Fibroblast of lung (primary cell): Measurements from ENCODE around the gene SKP1. TPM values are rescaled to one million over a fixed set of nuclear protein-coding genes. Genes with fewer than 3 reads are reported as not detected.

Experiments
- DNase-seq, 2 donors: peaks; one replicate each; pipeline versions ENCODE4 v3.0.0 to v3.0.0-alpha.2; 2010; ENCODE audit warnings: low read depth in 2 of 2
- H2AFZ ChIP-seq: 2 replicates; pipeline ENCODE4 v1.5.1; 2012; ENCODE audit warnings: low read length, control low read depth, inconsistent platforms
- H3K27ac ChIP-seq: 2 replicates; pipeline ENCODE4 v1.5.1; 2011; ENCODE audit warnings: low read length, control low read depth; ENCODE audit not compliant: insufficient read depth
- H3K27me3 ChIP-seq: 2 replicates; pipeline ENCODE4 v1.5.1; 2011; ENCODE audit warnings: mild to moderate bottlenecking, low read length; ENCODE audit not compliant: control insufficient read depth, insufficient read depth
- H3K36me3 ChIP-seq: 2 replicates; pipeline ENCODE4 v1.5.1; 2011; ENCODE audit warnings: low read length; ENCODE audit not compliant: control insufficient read depth, insufficient read depth
- H3K4me1 ChIP-seq: 2 replicates; pipeline ENCODE4 v1.5.1; 2011; ENCODE audit warnings: low read length; ENCODE audit not compliant: control insufficient read depth, insufficient read depth; ENCODE audit errors: extremely low read depth
- H3K4me2 ChIP-seq: 2 replicates; pipeline ENCODE4 v1.5.1; 2011; ENCODE audit warnings: low read length, control low read depth; ENCODE audit not compliant: insufficient read depth; ENCODE audit errors: extremely low read depth
- H3K4me3 ChIP-seq, 4 experiments: fragments of 200-600 bp in 1 of 4; sonication (generic) in 1 of 4; replicated peaks in 1 of 4; 2 replicates each; pipeline ENCODE4 v1.5.1; 2011 to 2016; ENCODE audit warnings: low read length in 4 of 4, low read depth in 3 of 4, mild to moderate bottlenecking in 3 of 4, control low read depth in 2 of 4, inconsistent platforms in 1 of 4, mixed read lengths in 1 of 4; ENCODE audit not compliant: insufficient read depth in 1 of 4; ENCODE audit errors: control extremely low read depth in 1 of 4
- H3K79me2 ChIP-seq: 2 replicates; pipeline ENCODE4 v1.5.1; 2012; ENCODE audit warnings: mild to moderate bottlenecking, low read length, inconsistent platforms; ENCODE audit not compliant: control insufficient read depth, insufficient read depth
- H3K9ac ChIP-seq: 2 replicates; pipeline ENCODE4 v1.5.1; 2011; ENCODE audit warnings: mild to moderate bottlenecking, low read length, control low read depth; ENCODE audit not compliant: insufficient read depth
- H3K9me3 ChIP-seq: 2 replicates; pipeline ENCODE4 v1.5.1; 2012; ENCODE audit warnings: low read depth, low read length; ENCODE audit not compliant: control insufficient read depth, insufficient read depth
- H4K20me1 ChIP-seq: 2 replicates; pipeline ENCODE4 v1.5.1; 2011; ENCODE audit warnings: low read length; ENCODE audit not compliant: control insufficient read depth, insufficient read depth; ENCODE audit errors: extremely low read depth
- EZH2 ChIP-seq: IDR thresholded peaks from 2 replicates; pipeline ENCODE4 v1.5.1; 2012; ENCODE audit warnings: low read length, control low read depth, mild to moderate bottlenecking; ENCODE audit errors: missing control alignments
- polyA plus RNA-seq, 2 donors: library from polyadenylated mRNA; depleted of rRNA in 1 of 2; stranded (reverse) in 1 of 2; unstranded in 1 of 2; fragments of >200 nt; gene quantifications; 2 replicates each; pipeline ENCODE4 v1.2.1, GENCODE V29; 2011 to 2012; ENCODE audit warnings: missing spikeins in 1 of 2
- total RNA-seq: library from RNA; depleted of rRNA; stranded (reverse); fragments of >200 nt; gene quantifications from 2 replicates; pipeline ENCODE4 v1.2.1, GENCODE V29; 2014
- TF ChIP-seq, protein P1 (sequence below), 2 donors: IDR thresholded peaks in 1 of 2; conservative IDR thresholded peaks in 1 of 2; 1 replicate in 1 of 2; 2 replicates in 1 of 2; pipeline ENCODE4 v1.5.1; 2011 to 2012; ENCODE audit warnings: low read length in 2 of 2, control low read depth in 1 of 2, inconsistent platforms in 1 of 2, low read depth in 1 of 2, mild to moderate bottlenecking in 1 of 2

SKP1 gene
- total and polyA plus RNA-seq, 2 donors (not counting 1 experiment from before 2014, with no cell fraction given): 259 to 985 TPM

DNA sequence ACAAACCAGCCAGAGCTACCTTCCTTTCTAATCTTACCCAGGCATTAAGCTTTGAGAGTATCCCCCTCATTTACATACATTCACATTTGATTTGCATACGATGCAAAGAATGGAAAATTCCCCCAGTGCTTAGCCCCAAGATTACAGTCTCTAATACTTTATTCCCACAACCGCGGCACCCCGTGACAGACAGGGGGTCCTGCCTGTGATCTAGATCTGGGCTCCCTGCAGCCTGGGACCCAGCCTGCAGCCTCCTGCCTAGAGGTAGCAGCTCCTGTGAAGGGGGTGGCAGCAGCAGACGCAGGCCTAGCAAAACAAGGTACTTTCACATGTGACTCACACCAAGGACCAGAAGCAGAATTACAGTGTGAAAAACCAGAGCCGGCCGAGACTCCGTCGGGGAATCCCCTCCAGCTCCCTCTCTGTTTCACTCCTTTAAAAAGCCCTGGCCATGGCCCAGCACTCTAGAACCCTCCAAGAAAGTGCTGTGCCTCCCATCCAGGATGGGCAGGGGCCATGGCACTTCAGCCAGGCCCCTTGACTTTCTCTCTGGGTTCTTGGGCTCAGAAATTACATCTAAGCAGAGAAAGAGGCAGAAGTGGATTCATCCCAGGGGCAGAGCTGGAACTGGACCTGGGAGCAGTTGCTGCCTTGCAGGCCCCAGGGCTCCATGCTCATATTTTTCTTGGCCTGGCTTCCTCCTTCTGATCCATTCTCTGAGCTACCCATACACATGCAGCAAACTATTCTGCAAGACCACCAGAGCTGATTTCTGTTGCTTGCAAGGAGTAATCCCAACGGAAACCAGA lies 76.3 kb downstream of the SKP1 start:
- Histone ChIP-seq H3K4me1 (no peaks in the 10 kb centered on the region), H4K20me1 (no peaks in the 10 kb centered on the region), H3K27ac (no peak overlapping the region), H3K4me3 (no peak overlapping the region), H3K36me3 (no peaks in the 10 kb centered on the region), H3K9me3 (no peaks in the 10 kb centered on the region), H3K9ac (no peak overlapping the region), H2AFZ (no peak overlapping the region), H3K79me2 (no peaks in the 10 kb centered on the region), H3K27me3 (peaks cover 4% of the 10 kb centered on the region), H3K4me2 (no peak overlapping the region)
- TF ChIP-seq EZH2: no peak
- TF ChIP-seq, protein P1, sequence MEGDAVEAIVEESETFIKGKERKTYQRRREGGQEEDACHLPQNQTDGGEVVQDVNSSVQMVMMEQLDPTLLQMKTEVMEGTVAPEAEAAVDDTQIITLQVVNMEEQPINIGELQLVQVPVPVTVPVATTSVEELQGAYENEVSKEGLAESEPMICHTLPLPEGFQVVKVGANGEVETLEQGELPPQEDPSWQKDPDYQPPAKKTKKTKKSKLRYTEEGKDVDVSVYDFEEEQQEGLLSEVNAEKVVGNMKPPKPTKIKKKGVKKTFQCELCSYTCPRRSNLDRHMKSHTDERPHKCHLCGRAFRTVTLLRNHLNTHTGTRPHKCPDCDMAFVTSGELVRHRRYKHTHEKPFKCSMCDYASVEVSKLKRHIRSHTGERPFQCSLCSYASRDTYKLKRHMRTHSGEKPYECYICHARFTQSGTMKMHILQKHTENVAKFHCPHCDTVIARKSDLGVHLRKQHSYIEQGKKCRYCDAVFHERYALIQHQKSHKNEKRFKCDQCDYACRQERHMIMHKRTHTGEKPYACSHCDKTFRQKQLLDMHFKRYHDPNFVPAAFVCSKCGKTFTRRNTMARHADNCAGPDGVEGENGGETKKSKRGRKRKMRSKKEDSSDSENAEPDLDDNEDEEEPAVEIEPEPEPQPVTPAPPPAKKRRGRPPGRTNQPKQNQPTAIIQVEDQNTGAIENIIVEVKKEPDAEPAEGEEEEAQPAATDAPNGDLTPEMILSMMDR (conservative IDR thresholded peaks at IDR 0.05 in 1 of 2, IDR thresholded peaks at IDR 0.05 in 1 of 2; ENCODE audit: low read depth in 1 of 2, low read length in 2 of 2): no peak
- DNase-seq: peak in 1 of 2 donors; percentile 73

DNA sequence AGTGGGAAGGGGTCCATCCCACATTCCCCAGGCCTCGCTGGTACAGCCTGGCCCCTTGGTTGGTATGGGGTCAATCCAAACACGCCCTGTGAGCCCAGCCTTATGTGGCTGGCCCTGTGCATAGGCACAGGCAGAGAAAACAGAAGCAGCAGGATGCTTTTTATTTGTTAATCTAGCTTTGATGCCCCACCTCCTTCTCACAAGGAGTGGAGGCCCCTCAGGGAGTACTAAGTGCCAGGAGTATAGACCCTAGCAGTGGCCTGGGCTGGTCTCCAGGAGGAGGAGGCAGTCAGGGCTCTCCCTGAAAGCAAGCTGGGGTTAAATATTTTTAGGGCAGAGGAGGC lies 76.8 kb downstream of the SKP1 start:
- no peak for TF ChIP-seq EZH2
- TF ChIP-seq, protein P1 (conservative IDR thresholded peaks at IDR 0.05 in 1 of 2, IDR thresholded peaks at IDR 0.05 in 1 of 2; ENCODE audit: low read depth in 1 of 2, low read length in 2 of 2): no peak
- Histone ChIP-seq H3K4me1 (no peaks in the 10 kb centered on the region), H3K27ac (no peak overlapping the region), H3K79me2 (no peaks in the 10 kb centered on the region), H4K20me1 (no peaks in the 10 kb centered on the region), H3K27me3 (peaks cover 6% of the 10 kb centered on the region), H3K4me2 (no peak overlapping the region), H3K9me3 (no peaks in the 10 kb centered on the region), H3K4me3 (no peak overlapping the region), H3K36me3 (no peaks in the 10 kb centered on the region), H3K9ac (no peak overlapping the region), H2AFZ (no peak overlapping the region)
- no peak for DNase-seq

- no peaks in the 10 kb centered on the region for H3K4me1 ChIP-seq
- no peaks in the 10 kb centered on the region for H4K20me1 ChIP-seq
- no peaks in the 10 kb centered on the region for H3K79me2 ChIP-seq
- no peaks in the 10 kb centered on the region for H3K9me3 ChIP-seq
- H3K9ac ChIP-seq: no peak overlapping the region
- no peak overlapping the region for H3K4me2 ChIP-seq
- H2AFZ ChIP-seq: no peak overlapping the region
- peaks cover 6% of the 10 kb centered on the region for H3K27me3 ChIP-seq
- TF ChIP-seq EZH2: no peak
- no peaks in the 10 kb centered on the region for H3K36me3 ChIP-seq
- no peak overlapping the region for H3K4me3 ChIP-seq
- H3K27ac ChIP-seq: no peak overlapping the region
- DNase-seq: no peak
Measured at GRCh38 chr5:134099288-134099872, 77.4 kb downstream of the SKP1 start.

Other genes starting within 250 kb of the SKP1 start
- gene C5orf15, start 208.3 kb downstream of the SKP1 start, total RNA-seq: 31.8 and 43.1 TPM in 2 replicates
- gene C5orf15, start 208.3 kb downstream of the SKP1 start, polyA plus RNA-seq: 87.2 and 111 TPM in 2 replicates
- gene VDAC1, start 172.0 kb downstream of the SKP1 start, total RNA-seq: 239 and 281 TPM in 2 replicates
- gene VDAC1, start 172.0 kb downstream of the SKP1 start, polyA plus RNA-seq: 202 and 244 TPM in 2 replicates
- gene TCF7, start 62.3 kb downstream of the SKP1 start, total RNA-seq: 1.0 and 3.1 TPM in 2 replicates
- gene TCF7, start 62.3 kb downstream of the SKP1 start, polyA plus RNA-seq: 3.3 and 17.3 TPM in 2 replicates
- 46.2 and 58.6 TPM in 2 replicates for gene PPP2CA, start 49.1 kb upstream of the SKP1 start, total RNA-seq
- gene PPP2CA, start 49.1 kb upstream of the SKP1 start, polyA plus RNA-seq: 191 and 220 TPM in 2 replicates
- gene CDKL3, start 190.2 kb upstream of the SKP1 start, total RNA-seq: 3.3 and 4.6 TPM in 2 replicates
- 1.7 and 2.3 TPM in 2 replicates for gene CDKL3, start 190.2 kb upstream of the SKP1 start, polyA plus RNA-seq
- gene UBE2B, start 194.6 kb upstream of the SKP1 start, total RNA-seq: 24.4 and 31.9 TPM in 2 replicates
- 75.8 and 93.2 TPM in 2 replicates for gene UBE2B, start 194.6 kb upstream of the SKP1 start, polyA plus RNA-seq
- gene CDKN2AIPNL, start 234.9 kb upstream of the SKP1 start, total RNA-seq: 24.4 and 49.2 TPM in 2 replicates
- 13.6 and 23.2 TPM in 2 replicates for gene CDKN2AIPNL, start 234.9 kb upstream of the SKP1 start, polyA plus RNA-seq